Airway epithelial cell (primary cell): Measurements from ENCODE around the gene NEUROD1. TPM values are rescaled to one million over a fixed set of nuclear protein-coding genes. Genes with fewer than 3 reads are reported as not detected.

ENCODE experiments used
- total RNA-seq: library from RNA; depleted of rRNA; stranded (reverse); fragments of >200 nt; gene quantifications from 2 replicates; pipeline ENCODE4 v1.2.3, GENCODE V29; 2015

NEUROD1 gene
- total RNA-seq: not detected in 2 replicates

DNA sequence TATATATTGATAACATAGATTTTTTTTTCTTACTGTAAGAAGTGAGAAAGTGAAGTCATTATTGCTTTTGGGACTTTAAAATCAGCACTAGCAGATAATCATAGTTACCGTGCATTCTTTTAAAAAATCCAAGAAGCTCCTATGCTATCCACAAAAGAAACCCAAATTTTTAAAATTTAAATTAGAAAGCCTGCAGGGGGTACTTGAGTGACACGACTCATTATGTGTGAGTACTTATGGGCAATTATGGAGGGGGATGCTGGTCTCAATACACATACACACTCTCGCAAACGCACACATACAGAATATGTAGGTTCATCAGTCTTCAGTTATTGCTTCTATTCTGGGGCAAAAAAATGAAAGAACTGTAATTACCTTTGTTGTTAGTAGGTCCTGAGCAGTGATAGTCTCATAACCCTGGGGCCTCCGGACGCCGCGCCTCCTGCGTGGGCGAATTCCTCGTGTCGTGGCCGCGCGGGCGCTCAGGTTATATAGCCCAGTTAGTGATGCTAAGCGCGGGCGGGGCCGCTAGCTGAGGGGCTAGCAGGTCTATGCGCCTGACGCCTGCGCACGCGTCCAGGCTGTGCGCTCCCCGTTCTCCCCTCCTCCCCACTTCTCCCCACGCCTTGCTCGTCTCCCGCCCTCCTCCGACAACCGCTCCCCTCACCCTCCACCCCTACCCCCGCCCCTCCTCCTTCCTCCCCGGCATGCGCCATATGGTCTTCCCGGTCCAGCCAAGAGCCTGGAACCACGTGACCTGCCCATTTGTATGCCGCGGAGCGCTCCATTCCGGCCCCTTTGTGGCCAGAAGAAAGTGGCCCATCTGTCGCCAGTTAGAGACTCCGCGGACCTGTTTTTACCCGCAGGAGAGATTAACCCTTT lies at the start of gene NEUROD1:
TSS of gene NEUROD1 (minus strand) at position 463 of the 882 bp plus-strand sequence. CDS start 1,657 bp downstream, outside the sequence.

DNA sequence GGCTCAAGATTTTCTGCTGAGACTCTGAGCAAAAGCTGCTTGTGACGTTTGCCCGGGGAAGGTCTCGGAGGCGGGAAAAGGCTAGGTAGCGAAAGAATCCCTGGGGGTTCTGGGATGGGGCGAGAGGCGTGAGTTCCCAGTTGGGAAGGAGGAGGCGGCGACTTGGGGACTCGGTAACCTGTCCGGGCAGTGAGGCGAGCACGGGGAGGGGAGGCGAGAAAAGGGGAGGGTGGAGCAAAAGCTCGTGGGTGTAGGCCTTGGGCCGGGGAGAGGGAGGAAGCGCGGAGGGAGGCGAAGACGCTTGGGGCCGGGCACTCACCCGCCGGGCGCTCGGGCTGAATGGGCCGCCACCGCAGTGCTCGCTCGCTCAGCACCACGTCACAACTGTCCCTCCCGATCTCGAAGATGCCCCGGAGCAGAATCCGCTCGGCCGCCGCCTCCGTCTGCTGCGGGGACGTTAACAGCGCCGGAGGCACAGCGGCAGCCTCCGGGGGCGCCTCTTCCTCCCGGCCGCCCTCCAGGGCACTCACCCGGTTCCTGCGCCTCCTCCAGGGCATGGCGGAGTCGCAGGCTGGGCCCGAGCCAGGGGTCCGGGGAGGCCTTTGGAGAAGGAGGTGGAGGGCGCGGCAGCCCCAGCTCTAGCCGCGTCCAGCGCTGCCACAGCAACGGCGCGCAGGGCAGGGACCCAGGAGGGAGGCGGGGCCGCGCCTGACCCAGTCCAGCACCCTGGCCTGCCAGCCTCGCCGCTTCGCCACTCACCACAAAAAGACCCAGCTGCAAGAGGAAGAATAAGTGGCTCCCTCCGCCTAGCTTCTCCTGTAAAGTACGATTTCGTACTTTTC lies 23.6 kb downstream of the NEUROD1 start, which contains the start of gene CERKL:
TSS of gene CERKL (minus strand) at position 656 of the 842 bp plus-strand sequence. CDS start at position 557, 99 bp downstream.

Other genes starting within 250 kb of the NEUROD1 start
- gene ITGA4, start 223.1 kb downstream of the NEUROD1 start, total RNA-seq: 1.6 and 3.6 TPM in 2 replicates
- not detected in 2 replicates for gene CERKL, start 23.4 kb downstream of the NEUROD1 start, total RNA-seq
- 59.0 and 64.7 TPM in 2 replicates for gene ITPRID2, start 211.2 kb upstream of the NEUROD1 start, total RNA-seq